Measurements from ENCODE around the gene RTP2.
"Not testable (repeated sequence)": the region's sequence is repeated elsewhere in the genome, so short reads cannot be mapped to it uniquely, and the experiment has no call there.

Gene RTP2

GRCh38 chr3:187713504-187713903 is 11.1 kb upstream of the RTP2 start:
- DNase-seq (ENCODE audit: low spot score), result peak; percentile 37

DNA sequence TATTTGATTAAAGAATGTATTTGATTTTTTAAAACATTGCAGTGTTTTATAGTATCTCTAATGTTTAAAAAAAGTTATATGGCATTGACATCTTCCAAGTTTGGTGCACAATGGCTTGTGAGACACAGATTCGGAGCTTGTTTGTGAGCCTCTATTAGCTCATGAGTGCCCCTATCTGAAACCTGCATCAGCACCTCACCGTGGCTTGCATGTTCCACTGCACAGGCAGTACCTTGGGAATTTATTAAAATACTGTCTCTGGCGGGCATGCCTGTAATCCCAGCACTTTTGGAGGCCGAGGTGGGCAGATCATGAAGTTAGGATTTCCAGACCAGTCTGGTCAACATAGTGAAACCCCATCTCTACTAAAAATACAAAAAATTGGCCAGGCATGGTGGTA is 6.8 kb upstream of the RTP2 start:
- DNase-seq (ENCODE audit: low spot score), result no peak

- DNase-seq (ENCODE audit: low spot score), result no peak
These were observed 6.3 kb upstream of the RTP2 start for GRCh38 chr3:187708696-187709095.

- no peak for DNase-seq (ENCODE audit: low spot score)
These were observed 4.6 kb upstream of the RTP2 start for GRCh38 chr3:187706971-187707370.

DNA sequence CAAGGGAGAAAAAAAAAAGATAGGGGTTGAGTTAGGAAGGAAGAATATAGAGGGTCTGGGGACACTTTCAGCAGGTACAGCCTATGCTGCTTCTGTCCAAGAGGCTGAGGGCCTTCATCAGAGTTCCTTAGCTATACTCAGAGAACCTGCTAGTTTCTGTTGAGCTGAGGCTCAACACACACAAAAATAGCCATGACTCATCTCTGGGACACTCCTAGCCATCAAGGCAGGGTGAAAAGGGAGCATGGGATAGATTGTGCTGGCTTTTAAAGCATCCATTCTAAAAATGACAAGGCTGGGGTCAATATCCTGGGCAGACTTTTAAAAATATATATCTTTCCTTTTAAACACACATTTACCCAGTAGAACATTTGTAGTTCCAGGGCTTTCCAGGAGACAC is 2.8 kb upstream of the RTP2 start:
- DNase-seq (ENCODE audit: low spot score), result no peak

DNA sequence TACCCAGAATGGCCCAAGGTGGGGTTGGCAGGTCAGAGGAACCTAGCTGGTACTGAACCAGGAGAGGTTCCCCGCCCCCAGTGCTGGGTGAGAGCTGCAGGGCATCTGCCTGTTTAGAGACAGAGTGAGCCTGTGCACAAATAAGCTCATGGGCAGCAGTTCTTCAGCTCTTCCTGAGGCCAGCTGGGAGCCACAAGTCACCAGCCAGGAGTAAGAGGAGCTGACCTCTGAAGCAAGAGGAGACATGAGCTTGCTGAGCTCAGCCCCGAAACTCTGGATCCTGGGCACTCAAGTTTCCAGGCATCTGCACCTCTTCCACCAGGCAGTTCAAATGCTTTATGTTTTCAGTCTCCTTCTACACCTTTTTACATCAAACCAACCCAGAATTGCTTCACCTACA is 2.1 kb downstream of the RTP2 start:
- no peak for DNase-seq (ENCODE audit: low spot score)

DNA sequence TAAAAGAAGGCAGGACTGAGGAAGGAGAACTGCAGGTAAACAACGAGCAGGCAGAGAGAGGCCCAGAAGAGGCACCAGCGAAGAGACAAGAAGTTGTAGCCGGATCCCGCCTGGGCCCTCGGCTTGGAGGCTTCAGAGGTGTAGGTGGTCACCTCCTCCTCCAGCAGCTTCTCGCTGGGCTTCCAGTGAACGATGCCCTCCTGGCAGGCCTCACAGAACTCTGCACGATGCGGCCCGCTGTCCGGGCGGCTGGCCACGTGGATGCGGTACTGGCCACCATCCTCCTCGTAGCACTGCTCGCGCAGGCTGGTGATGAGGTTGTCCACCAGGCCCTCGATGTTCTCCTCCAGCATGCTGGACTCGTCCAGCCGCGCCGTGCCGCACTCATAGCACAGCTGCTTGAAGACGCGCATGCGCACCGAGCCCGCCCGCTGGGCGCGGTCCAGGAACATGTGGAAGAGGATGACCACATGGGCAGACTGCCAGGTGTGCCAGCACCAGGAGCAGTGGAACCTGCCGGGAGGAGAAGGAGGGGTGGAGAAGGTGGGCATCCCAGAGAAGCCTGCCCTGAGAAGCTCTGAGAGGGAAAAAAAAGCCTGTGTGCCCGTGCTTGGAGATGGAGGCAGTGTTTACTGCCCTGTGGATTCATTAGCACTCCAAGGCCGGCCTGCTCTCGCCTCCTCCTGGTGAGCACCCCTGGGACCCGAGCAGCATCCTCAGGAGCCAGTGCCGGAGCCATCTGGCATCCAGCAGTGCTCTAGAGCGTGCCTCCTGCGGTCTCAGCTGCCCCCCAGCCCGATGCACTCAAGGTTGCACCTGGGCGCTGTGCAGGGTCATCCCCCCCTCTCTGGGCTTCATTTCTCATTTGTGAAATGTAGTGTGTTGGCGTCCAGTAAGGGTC is 3.6 kb downstream of the RTP2 start:
- no peak for DNase-seq (ENCODE audit: low spot score)

GRCh38 chr3:187696021-187696420 is 6.3 kb downstream of the RTP2 start:
- DNase-seq (ENCODE audit: low spot score), result no peak

DNA sequence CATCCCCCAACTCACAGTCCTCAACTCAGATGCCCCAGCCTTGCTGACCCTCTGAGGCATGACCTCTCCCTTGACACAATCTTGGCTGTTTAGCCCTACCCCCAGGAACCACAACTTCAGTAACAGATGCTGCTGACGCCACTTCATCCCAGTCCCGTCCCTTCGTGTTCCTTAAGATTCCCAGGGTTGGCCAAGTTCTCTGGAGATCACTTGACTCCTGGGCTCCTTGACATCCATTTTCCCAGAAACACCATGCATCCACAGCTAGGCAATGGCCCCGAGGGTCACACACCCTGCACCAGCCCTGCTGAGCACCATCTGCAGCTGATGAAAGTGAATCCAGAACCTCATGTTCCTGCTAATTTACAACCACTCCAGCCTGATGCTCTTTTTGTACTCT is 6.9 kb downstream of the RTP2 start:
- DNase-seq (ENCODE audit: low spot score), result no peak

DNA sequence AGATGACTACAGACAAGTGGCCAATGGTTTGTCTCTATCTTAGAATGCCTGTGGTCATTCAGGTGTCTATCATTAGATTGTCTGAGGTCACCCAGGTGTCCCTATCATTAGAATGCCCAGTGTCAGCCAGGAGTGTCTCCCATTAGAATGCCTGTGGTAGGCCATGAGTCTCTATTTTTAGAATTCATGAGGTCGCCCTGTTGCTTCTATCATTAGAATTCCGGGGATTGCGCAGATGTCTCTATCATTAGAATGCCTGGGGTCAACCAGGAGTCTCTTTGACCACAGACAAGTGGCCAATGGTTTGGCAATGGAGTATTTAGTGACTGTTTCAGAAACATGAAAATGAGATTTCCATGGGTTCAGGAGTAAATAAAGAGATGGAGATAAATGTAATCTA is 7.6 kb downstream of the RTP2 start:
- DNase-seq (ENCODE audit: low spot score), result no peak

GRCh38 chr3:187693431-187693830 is 8.9 kb downstream of the RTP2 start:
- no peak for DNase-seq (ENCODE audit: low spot score)

DNA sequence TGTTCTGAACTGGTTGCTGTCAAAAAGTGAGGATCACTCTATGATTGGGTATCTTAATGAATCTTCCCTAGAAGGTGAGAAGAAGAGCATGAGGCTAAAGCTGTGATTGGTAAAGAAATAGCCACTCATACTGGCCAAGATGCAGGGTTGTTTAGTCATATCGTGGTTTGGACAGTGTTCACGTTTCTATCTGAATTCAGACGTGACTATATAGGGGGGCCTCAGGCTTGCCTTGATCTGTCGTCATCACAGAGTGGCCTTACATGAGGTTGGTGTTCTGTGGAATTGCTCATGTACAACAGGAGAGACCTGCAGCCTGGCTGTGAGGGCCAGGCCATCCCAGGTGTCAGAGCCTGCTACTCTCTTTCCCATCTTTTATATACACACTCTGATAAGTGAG is 12.4 kb downstream of the RTP2 start:
- no peak for DNase-seq (ENCODE audit: low spot score)

- no peak for DNase-seq (ENCODE audit: low spot score)
These were observed 15.6 kb downstream of the RTP2 start for GRCh38 chr3:187686621-187687273.

GRCh38 chr3:187685948-187686347 is 16.4 kb downstream of the RTP2 start:
- DNase-seq (ENCODE audit: low spot score), result no peak

DNA sequence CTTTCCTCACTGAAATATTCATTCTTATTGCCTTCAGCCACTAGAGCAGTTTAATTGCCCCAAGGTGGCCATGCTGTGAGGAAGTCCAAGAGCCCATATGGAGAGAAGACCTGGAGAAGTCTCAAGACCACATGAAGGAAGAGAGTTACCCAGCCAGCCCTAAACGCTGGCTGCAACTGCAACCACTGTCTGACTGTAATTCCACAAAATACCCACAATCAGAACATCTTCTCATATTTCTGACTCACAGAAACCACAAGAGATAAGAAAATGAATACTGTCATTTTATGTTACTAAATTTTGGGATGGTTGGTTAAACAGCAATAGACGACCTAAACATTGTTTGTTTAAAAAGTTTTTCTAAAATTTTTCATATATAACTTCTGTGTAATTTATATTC is 17.5 kb downstream of the RTP2 start:
- DNase-seq (ENCODE audit: low spot score), result no peak

DNA sequence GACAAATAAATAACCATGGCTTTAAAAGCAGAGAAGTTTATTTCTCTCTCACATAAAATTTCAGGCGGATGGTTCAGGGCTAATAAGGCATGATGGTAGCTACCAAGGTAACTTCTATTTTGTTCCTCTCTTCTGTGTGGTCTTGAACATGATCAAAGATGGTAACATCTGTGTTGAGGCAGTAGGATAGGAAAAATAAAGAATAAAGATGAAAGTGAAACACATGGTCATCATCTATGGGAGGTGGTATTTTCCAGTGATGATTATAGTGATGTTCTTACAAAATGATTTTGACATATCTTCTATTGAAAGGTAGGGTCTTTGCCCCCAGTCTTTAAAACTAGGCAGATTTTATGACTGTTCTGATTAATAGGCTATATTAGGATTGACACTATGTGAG is 17.9 kb downstream of the RTP2 start:
- DNase-seq (ENCODE audit: low spot score), result no peak

GRCh38 chr3:187681756-187682155 is 20.6 kb downstream of the RTP2 start:
- not testable (repeated sequence) for DNase-seq (ENCODE audit: low spot score)

DNA sequence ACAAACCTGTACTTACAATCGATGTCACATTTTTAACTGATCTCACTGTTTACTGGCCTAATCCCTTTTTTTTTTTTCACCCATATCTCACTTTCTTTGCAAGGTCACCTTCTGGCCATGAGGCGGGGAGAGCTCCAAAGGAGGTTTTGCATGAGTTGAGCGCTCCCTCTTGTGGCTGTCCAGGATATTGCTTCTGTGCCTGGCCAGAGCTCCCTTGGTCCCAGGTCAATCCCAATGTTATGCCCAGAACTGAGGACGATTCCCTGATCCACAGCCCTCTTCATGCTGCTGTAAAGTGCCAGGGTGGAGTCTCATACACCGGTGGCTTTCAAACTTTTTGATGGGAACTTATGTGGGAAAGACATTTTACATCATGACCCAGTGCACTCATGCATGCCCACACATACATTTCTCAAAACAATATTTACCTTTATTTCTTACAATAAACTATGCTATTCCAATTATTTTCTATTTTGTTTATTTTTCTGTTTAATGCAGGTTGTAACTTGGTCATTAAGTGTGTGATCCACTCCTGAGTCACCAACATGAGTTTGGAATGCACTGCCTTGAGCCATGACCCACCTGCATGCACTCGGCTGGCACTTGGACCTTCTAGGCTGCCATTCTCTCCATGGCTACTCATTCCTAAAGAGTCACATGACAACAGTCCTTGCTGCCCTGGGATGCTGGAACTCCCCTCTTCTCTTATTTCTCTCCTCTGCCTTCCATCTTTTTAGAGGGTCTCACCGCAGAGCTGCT is 22.5 kb downstream of the RTP2 start:
- DNase-seq (ENCODE audit: low spot score), result peak; percentile 66

DNA sequence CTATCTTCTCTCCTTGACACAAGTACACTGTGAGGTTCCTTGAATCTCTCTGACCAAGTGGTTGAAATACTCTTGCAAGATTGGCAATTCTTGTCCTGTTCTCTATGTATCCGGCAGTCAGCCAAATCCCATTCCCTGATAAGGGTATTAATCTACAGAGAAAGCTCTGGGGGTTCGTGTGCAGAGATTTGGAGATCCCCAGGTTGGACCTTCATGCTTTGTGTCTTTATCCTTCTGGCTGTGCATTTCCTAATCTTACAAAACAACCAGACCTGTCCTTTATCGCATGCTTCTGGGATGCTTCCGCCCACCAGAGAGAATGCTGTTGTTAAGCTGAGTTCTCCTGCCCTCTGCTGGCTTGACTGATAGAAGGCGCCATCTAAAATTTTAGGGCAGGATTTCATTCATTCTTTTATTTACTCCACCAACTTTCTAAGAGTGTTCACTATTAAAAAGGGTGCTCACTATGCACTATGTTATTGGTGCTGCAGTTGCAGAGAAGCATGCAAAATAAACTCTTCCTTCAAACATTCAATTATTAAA is 23.6 kb downstream of the RTP2 start:
- DNase-seq (ENCODE audit: low spot score), result no peak

- DNase-seq (ENCODE audit: low spot score), result no peak
These were observed 24.8 kb downstream of the RTP2 start for GRCh38 chr3:187677604-187678003.

GRCh38 chr3:187673012-187673411 is 29.3 kb downstream of the RTP2 start:
- DNase-seq (ENCODE audit: low spot score), result no peak

GRCh38 chr3:187669675-187670504 is 32.5 kb downstream of the RTP2 start, which contains the start of gene SST:
TSS of gene SST (minus strand) at chr3:187670394. CDS start at chr3:187670291, 103 bp downstream.
- no peak for DNase-seq (ENCODE audit: low spot score)
